MM.1S (cell line): ENCODE measurements around the gene CADM2.

Experiments used
- DNase-seq: peaks from one replicate; pipeline ENCODE4 v3.0.0-alpha.2; 2015
- H2AFZ ChIP-seq: fragments of 300-600 bp; sonication (generic); 2 replicates; pipeline ENCODE4 v1.6.0; 2016; ENCODE audit warnings: antibody characterized with exemption, low read length
- H3F3A ChIP-seq: fragments of 300-600 bp; sonication (generic); 2 replicates; pipeline ENCODE4 v1.6.1; 2016; ENCODE audit warnings: mild to moderate bottlenecking, antibody characterized with exemption, low read length, moderate library complexity, mixed read lengths; ENCODE audit not compliant: insufficient read depth
- H3K27ac ChIP-seq: fragments of 300-600 bp; sonication (generic); 2 replicates; pipeline ENCODE4 v1.5.1; 2016; ENCODE audit warnings: mild to moderate bottlenecking, low read length
- H3K27me3 ChIP-seq: fragments of 300-600 bp; sonication (generic); replicated peaks from 2 replicates; pipeline ENCODE4 v1.6.0; 2016; ENCODE audit warnings: low read length; ENCODE audit not compliant: insufficient read depth
- H3K36me3 ChIP-seq: fragments of 300-600 bp; sonication (generic); replicated peaks from 2 replicates; pipeline ENCODE4 v1.6.1; 2016; ENCODE audit warnings: mild to moderate bottlenecking, low read length, mixed read lengths; ENCODE audit not compliant: insufficient read depth
- H3K4me1 ChIP-seq: fragments of 300-600 bp; sonication (generic); 2 replicates; pipeline ENCODE4 v1.6.1; 2016; ENCODE audit warnings: low read length, mixed read lengths
- H3K4me2 ChIP-seq: fragments of 300-600 bp; sonication (generic); 2 replicates; pipeline ENCODE4 v1.6.0; 2016; ENCODE audit warnings: low read depth, low read length
- H3K4me3 ChIP-seq: fragments of 300-600 bp; sonication (generic); 2 replicates; pipeline ENCODE4 v1.5.1; 2016; ENCODE audit warnings: low read length, mixed read lengths
- H3K79me2 ChIP-seq: fragments of 300-600 bp; sonication (generic); 2 replicates; pipeline ENCODE4 v1.6.1; 2016; ENCODE audit warnings: mixed run types, low read length, mixed read lengths
- H3K9ac ChIP-seq: fragments of 300-600 bp; sonication (generic); 2 replicates; pipeline ENCODE4 v1.6.1; 2016; ENCODE audit warnings: low read length, mixed read lengths
- H3K9me2 ChIP-seq: fragments of 300-600 bp; sonication (generic); replicated peaks from 2 replicates; pipeline ENCODE4 v1.6.1; 2016; ENCODE audit warnings: mild to moderate bottlenecking, low read length, mixed read lengths; ENCODE audit not compliant: insufficient read depth
- H3K9me3 ChIP-seq: fragments of 300-600 bp; sonication (generic); replicated peaks from 2 replicates; pipeline ENCODE4 v1.6.1; 2016; ENCODE audit warnings: mild to moderate bottlenecking, low read length, mixed read lengths; ENCODE audit not compliant: insufficient read depth
- H4K20me1 ChIP-seq: fragments of 300-600 bp; sonication (generic); 2 replicates; pipeline ENCODE4 v1.6.1; 2016; ENCODE audit warnings: mild to moderate bottlenecking, low read length, moderate library complexity, mixed read lengths; ENCODE audit not compliant: insufficient read depth
- EZH2 ChIP-seq: fragments of 300-600 bp; sonication (generic); optimal IDR thresholded peaks from 2 replicates; pipeline ENCODE3; 2017; ENCODE audit warnings: low read depth, mild to moderate bottlenecking, antibody characterized with exemption, low read length, mixed read lengths
- EZH2phosphoT487 ChIP-seq: fragments of 300-600 bp; sonication (generic); IDR thresholded peaks from 2 replicates; pipeline ENCODE4 v1.6.1; 2018; ENCODE audit warnings: antibody characterized with exemption, low read length
- TF ChIP-seq, protein P1 (sequence below): fragments of 300-600 bp; sonication (generic); IDR thresholded peaks from 2 replicates; pipeline ENCODE4 v1.5.1; 2016; ENCODE audit warnings: antibody characterized with exemption, low read length, mixed read lengths

CADM2 gene

GRCh38 chr3:85939074-85939482, 980.3 kb downstream of the CADM2 start:
- H3K4me3 ChIP-seq, result no peak overlapping the region
- no peaks in the 10 kb centered on the region for H3K79me2 ChIP-seq
- DNase-seq, result no peak

DNA sequence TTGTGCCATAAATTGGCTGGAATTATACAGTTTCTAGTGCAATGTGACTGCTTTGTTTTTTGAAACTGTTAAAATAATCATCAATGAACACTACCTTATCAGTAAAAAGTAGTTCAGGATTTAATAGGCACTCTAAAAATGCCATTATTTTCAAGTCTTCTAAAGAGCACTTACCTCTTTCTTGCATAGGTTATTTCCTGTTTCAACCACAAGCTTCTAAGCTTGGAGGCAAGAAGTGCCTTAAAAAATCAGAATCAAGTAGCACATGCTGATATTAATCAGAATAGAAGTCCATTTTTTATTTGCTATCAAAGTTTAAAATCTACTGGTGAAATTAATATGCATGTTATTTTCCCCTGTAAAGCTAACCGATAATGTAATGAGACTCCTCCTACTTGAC, 991.6 kb downstream of the CADM2 start:
- Histone ChIP-seq H3K36me3 (no peaks in the 10 kb centered on the region), H3K9ac (no peak overlapping the region), H3K4me1 (0 out of 2 replicates have a peak, but pooled peaks cover 4% of the 10 kb centered on the region), H3K4me2 (0 out of 2 replicates have a peak overlapping the region, but pooled peaks have one; percentile 3), H3K9me3 (no peaks in the 10 kb centered on the region), H4K20me1 (no peaks in the 10 kb centered on the region), H3F3A (no peaks in the 10 kb centered on the region), H3K27ac (no peak overlapping the region), H3K27me3 (no peaks in the 10 kb centered on the region), H3K4me3 (no peak overlapping the region), H3K9me2 (no peaks in the 10 kb centered on the region), H2AFZ (no peak overlapping the region), H3K79me2 (no peaks in the 10 kb centered on the region)
- TF ChIP-seq EZH2phosphoT487 (no peak), EZH2 (no peak)
- TF ChIP-seq, protein P1, sequence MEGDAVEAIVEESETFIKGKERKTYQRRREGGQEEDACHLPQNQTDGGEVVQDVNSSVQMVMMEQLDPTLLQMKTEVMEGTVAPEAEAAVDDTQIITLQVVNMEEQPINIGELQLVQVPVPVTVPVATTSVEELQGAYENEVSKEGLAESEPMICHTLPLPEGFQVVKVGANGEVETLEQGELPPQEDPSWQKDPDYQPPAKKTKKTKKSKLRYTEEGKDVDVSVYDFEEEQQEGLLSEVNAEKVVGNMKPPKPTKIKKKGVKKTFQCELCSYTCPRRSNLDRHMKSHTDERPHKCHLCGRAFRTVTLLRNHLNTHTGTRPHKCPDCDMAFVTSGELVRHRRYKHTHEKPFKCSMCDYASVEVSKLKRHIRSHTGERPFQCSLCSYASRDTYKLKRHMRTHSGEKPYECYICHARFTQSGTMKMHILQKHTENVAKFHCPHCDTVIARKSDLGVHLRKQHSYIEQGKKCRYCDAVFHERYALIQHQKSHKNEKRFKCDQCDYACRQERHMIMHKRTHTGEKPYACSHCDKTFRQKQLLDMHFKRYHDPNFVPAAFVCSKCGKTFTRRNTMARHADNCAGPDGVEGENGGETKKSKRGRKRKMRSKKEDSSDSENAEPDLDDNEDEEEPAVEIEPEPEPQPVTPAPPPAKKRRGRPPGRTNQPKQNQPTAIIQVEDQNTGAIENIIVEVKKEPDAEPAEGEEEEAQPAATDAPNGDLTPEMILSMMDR, result no peak
- peak; percentile 63 for DNase-seq

More at GRCh38 chr3:85939074-85939482, 980.3 kb downstream of the CADM2 start:
- H2AFZ ChIP-seq, result no peak overlapping the region
- H3K4me2 ChIP-seq, result no peak overlapping the region
- H3K9ac ChIP-seq, result no peak overlapping the region
- no peaks in the 10 kb centered on the region for H3F3A ChIP-seq
- H3K9me2 ChIP-seq, result no peaks in the 10 kb centered on the region
- no peaks in the 10 kb centered on the region for H3K36me3 ChIP-seq
- TF ChIP-seq EZH2phosphoT487, result no peak
- H3K27ac ChIP-seq, result no peak overlapping the region
- H4K20me1 ChIP-seq, result no peaks in the 10 kb centered on the region
- H3K4me1 ChIP-seq, result no peaks in the 10 kb centered on the region
- no peaks in the 10 kb centered on the region for H3K27me3 ChIP-seq
- no peaks in the 10 kb centered on the region for H3K9me3 ChIP-seq

DNA sequence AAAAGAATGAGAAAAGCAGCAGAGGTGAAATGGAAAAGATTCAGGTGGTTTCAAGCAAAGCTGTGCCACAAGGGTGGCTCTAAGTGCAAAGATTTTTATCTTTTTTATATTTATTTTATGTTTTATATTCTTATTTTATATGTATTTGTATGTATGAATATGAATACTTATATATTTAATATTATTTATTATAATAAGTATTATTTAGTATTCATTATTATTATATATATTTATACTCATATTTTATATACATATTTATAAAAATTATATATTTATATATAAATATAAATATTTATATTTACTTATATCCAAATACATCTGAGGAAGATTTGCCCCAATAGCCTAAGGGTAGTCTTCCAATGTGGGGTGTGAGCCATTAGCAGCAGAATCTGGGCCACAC, 1002.0 kb downstream of the CADM2 start:
- TF ChIP-seq EZH2phosphoT487, result no peak
- TF ChIP-seq, protein P1, result no peak
- TF ChIP-seq EZH2, result no peak
- Histone ChIP-seq H3K9me2 (no peaks in the 10 kb centered on the region), H3K27me3 (no peaks in the 10 kb centered on the region), H2AFZ (no peak overlapping the region), H3K79me2 (no peaks in the 10 kb centered on the region), H3K9me3 (no peaks in the 10 kb centered on the region), H3K4me2 (no peak overlapping the region), H3F3A (no peaks in the 10 kb centered on the region), H3K4me1 (no peaks in the 10 kb centered on the region), H3K4me3 (no peak overlapping the region), H4K20me1 (no peaks in the 10 kb centered on the region), H3K9ac (no peak overlapping the region), H3K27ac (no peak overlapping the region), H3K36me3 (no peaks in the 10 kb centered on the region)
- DNase-seq, result no peak

DNA sequence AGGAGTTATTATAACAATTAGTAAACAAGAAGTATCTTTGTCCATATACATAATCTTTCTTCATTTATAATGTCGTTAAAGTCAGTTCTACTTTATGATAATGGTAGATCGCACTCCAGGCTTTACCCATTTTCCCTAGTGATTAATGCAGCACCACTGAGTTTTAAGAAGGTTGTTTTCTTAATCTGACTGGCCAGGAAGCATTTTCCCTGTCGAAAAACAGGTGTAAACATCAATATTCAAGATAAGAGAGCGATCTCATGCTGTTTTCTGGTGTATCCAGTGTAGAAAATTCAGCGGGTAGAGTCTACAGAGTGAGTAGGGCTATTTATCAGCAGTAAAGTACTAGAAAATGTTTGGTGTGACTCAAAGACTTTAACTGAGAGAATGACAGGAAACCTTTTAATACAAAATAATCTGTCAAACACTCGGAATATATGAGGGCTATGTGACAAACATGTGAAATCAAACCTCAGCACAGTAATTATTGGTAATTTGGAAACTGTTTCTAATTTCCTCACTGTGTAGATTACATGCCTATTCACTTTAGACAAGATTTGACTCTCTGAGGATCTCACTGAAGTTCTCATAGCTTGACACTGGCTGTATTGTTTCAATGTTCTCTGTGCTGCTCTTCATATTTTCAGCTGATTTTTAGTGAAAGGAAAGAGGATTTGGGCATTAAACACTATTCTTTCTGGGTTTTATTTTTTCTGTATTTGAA, 1019.0 kb downstream of the CADM2 start:
- TF ChIP-seq, protein P1, result no peak
- TF ChIP-seq EZH2, result no peak
- TF ChIP-seq EZH2phosphoT487, result no peak
- no peak overlapping the region for H3K9ac ChIP-seq
- H3K27ac ChIP-seq, result no peak overlapping the region
- no peaks in the 10 kb centered on the region for H3K79me2 ChIP-seq
- H3K4me1 ChIP-seq, result no peaks in the 10 kb centered on the region
- no peaks in the 10 kb centered on the region for H3F3A ChIP-seq
- no peaks in the 10 kb centered on the region for H3K36me3 ChIP-seq
- no peak overlapping the region for H2AFZ ChIP-seq
- H3K9me3 ChIP-seq, result no peaks in the 10 kb centered on the region
- no peak overlapping the region for H3K4me2 ChIP-seq
- no peak overlapping the region for H3K4me3 ChIP-seq
- H3K27me3 ChIP-seq, result no peaks in the 10 kb centered on the region
- H3K9me2 ChIP-seq, result no peaks in the 10 kb centered on the region
- H4K20me1 ChIP-seq, result no peaks in the 10 kb centered on the region
- DNase-seq, result no peak
